GM18858 (cell line): Measurements from ENCODE around the gene ARMCX1.
"Not testable (repeated sequence)": the region's sequence is repeated elsewhere in the genome, so short reads cannot be mapped to it uniquely, and the experiment has no call there.

Experiments used
- ATAC-seq: cut with Tn5 transposase; IDR thresholded peaks from one replicate; pipeline ENCODE4 v1.9.1; 2021; ENCODE audit not compliant: unreplicated experiment

Gene ARMCX1

GRCh38 chrX:101550362-101550750 lies at the start of gene ARMCX1:
Gene ARMCX1 (plus strand): TSS chrX:101550547. CDS start chrX:101552931, 2,384 bp downstream.
- no peak for ATAC-seq

- ATAC-seq = not testable (repeated sequence)
These were observed 47.4 kb upstream of the ARMCX1 start for GRCh38 chrX:101502929-101503328.

DNA sequence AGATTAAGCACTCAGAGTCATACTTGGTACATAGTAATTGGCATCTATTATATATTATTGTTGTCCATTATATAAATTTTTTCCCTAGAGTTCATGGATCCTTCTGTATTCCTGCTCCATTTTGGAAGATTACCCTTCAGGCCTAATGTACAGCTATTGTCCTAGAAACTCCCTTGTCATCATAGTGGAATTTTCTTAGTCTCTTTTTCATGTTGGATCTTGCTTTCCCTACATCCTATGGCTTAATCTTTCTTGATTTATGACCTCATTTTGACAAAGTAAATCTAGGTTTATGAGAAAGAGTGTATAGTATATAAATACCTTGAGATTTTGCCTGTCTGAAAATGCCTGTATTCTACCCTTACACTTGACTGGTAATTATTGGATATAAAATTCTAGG lies 43.0 kb upstream of the ARMCX1 start:
- ATAC-seq = no peak

- ATAC-seq = no peak
These were observed 42.4 kb upstream of the ARMCX1 start for GRCh38 chrX:101507986-101508385.

- no peak for ATAC-seq
These were observed 19.4 kb upstream of the ARMCX1 start for GRCh38 chrX:101530944-101531343.

DNA sequence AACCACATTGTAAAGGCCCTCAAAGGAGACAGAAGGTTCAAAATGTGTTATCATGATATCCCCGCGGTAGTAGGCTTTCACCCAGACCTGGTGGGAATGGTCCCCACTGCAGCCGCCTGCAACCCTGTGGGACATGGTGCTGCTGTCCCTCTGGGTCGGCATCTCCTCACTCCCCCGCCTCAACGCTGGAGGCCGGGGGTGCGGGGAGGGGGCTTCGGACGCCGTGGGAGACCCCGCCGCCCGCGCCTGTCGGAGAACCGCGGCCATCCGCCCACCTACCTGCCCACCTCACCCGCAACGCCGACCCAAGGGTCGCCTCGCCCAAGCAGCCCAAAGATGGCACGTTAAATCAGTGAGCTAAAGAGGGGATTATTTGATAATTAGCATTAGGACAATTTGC lies 11.2 kb upstream of the ARMCX1 start:
- ATAC-seq = no peak

- no peak for ATAC-seq
These were observed 518 bp downstream of the ARMCX1 start for GRCh38 chrX:101550751-101551379.

DNA sequence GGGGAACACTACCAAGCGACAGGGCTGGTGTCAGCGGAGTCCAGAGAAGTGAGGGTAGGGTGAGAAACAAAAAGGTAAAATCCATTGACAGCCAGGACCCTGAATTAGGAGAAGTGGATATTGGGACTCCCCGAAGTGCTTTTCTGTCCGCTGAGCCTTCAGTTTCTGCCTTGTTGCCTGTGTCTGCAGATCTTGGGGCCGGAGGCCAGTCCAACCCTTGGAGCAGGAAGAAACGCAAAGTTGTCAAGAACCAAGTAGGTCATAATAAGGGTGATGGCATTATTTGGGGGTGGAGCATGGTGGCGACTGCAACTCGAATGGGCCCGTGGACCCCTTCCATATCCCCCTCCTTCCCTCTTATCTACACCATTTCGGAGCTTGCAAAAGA lies 1.0 kb downstream of the ARMCX1 start:
- ATAC-seq = no peak

GRCh38 chrX:101552714-101553113 lies 2.4 kb downstream of the ARMCX1 start:
- no peak for ATAC-seq

DNA sequence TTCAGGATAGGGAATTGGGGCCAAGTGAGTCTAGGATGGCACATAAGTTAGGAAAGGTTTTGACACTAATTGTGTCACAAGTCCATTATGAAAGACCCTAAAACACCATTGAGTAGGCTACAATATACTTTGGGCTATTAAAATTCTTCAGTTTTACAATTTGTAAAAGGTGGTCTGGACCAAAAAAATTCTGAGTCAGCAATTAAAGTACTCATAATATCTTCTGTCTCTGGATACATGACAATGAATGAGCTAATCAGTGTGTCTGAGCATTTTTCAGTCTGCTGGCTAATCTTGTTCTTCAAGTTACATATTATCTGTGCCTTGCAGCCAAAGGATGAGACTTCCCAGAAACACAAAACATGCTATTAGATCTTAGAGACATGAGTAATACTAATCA lies 14.3 kb downstream of the ARMCX1 start:
- ATAC-seq = no peak

GRCh38 chrX:101595739-101596419 lies 45.5 kb downstream of the ARMCX1 start:
- ATAC-seq = peak; percentile 98

DNA sequence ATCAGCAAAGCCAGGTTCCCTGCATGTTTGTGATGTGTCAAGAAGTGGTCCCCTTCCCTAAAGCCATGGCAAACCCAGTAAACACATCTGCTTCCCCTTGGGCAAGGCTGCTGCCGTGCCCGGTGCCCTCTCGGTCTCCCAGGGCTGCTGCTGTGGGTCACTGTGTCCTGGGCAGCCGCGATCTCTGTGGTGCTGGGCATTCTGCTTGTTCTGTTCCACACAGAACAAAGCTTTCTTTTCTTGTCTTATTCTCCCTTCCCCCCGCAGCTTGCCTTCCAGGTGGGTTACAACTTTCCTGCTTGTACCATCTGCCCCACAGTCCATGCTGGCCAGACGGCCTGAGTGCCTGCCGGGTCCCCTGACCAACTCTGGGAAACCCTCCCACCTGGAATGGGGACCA lies 49.2 kb downstream of the ARMCX1 start:
- not testable (repeated sequence) for ATAC-seq

GRCh38 chrX:101602077-101602476 lies 51.7 kb downstream of the ARMCX1 start:
- ATAC-seq = no peak
